Smooth muscle cell (in vitro differentiated cells): Measurements from ENCODE around the gene EOMES. TPM values are rescaled to one million over a fixed set of nuclear protein-coding genes. Genes with fewer than 3 reads are reported as not detected.

Experiments used
- DNase-seq: peaks from one replicate; lab custom pipeline; 2025; ENCODE audit not compliant: unreplicated experiment; lab: John Stamatoyannopoulos, UW
- H2AFZ ChIP-seq: fragments of 200-600 bp; sonication (generic); 2 replicates; pipeline ENCODE4 v1.6.0; 2016; ENCODE audit warnings: antibody characterized with exemption, low read depth, mild to moderate bottlenecking
- H3F3A ChIP-seq: fragments of 200-600 bp; sonication (generic); 2 replicates; pipeline ENCODE4 v1.6.0; 2017; ENCODE audit warnings: antibody characterized with exemption, low read depth
- H3K27ac ChIP-seq: fragments of 200-600 bp; sonication (generic); 2 replicates; pipeline ENCODE4 v1.5.1; 2016; ENCODE audit warnings: low read depth, mild to moderate bottlenecking
- H3K27me3 ChIP-seq: fragments of 200-600 bp; sonication (generic); 2 replicates; pipeline ENCODE4 v1.6.1; 2016; ENCODE audit warnings: low read depth, mild to moderate bottlenecking
- H3K36me3 ChIP-seq: fragments of 200-600 bp; sonication (generic); 2 replicates; pipeline ENCODE4 v1.5.1; 2016; ENCODE audit warnings: low read depth
- H3K4me1 ChIP-seq: fragments of 200-600 bp; sonication (generic); 2 replicates; pipeline ENCODE4 v1.5.1; 2016; ENCODE audit warnings: low read depth
- H3K4me2 ChIP-seq: fragments of 200-600 bp; sonication (generic); 2 replicates; pipeline ENCODE4 v1.6.0; 2016; ENCODE audit warnings: mild to moderate bottlenecking
- H3K4me3 ChIP-seq: fragments of 200-600 bp; sonication (generic); 2 replicates; pipeline ENCODE4 v1.5.1; 2016; ENCODE audit warnings: mild to moderate bottlenecking
- H3K79me2 ChIP-seq: fragments of 200-600 bp; sonication (generic); 2 replicates; pipeline ENCODE4 v1.6.0; 2016; ENCODE audit warnings: low read depth, mild to moderate bottlenecking
- H3K9ac ChIP-seq: fragments of 200-600 bp; sonication (generic); 2 replicates; pipeline ENCODE4 v1.6.0; 2016; ENCODE audit warnings: low read depth
- H3K9me3 ChIP-seq: fragments of 200-600 bp; sonication (generic); replicated peaks from 2 replicates; pipeline ENCODE4 v1.5.1; 2016; ENCODE audit warnings: low read depth
- H4K20me1 ChIP-seq: fragments of 200-600 bp; sonication (generic); 2 replicates; pipeline ENCODE4 v1.6.0; 2016; ENCODE audit warnings: low read depth
- CTCF ChIP-seq: fragments of 200-600 bp; sonication (generic); IDR thresholded peaks from 2 replicates; pipeline ENCODE4 v1.5.1; 2017; ENCODE audit warnings: borderline replicate concordance, mild to moderate bottlenecking, antibody characterized with exemption; ENCODE audit not compliant: insufficient read depth, poor library complexity, severe bottlenecking
- WGBS: methylation state at CpG from one replicate; pipeline ENCODE4 v1.1.7; 2016; ENCODE audit warnings: low lambda C conversion rate; 5-methylcytosine and 5-hydroxymethylcytosine counted together
- polyA plus RNA-seq: library from polyadenylated mRNA; unstranded; fragments of >200 nt; fragmentation: Nextera tagmentation; extraction: Ambion mirVana; gene quantifications from 2 replicates; pipeline ENCODE4 v1.2.1, GENCODE V29; 2016
- total RNA-seq: library from RNA; depleted of rRNA; stranded (reverse); fragments of >200 nt; gene quantifications from 2 replicates; pipeline ENCODE4 v1.2.3, GENCODE V29; 2014

EOMES gene
- total and polyA plus RNA-seq, 2 experiments from 2014 or later: not detected

GRCh38 chr3:27708250-27708649 lies 13.9 kb downstream of the EOMES start:
- Histone ChIP-seq H2AFZ (no peak overlapping the region), H3K4me1 (peaks cover 10% of the 10 kb centered on the region)
- no peak for TF ChIP-seq CTCF

GRCh38 chr3:27699067-27699466 lies 23.1 kb downstream of the EOMES start:
- WGBS: 88% methylated on average over 3 of the region's 3 CpGs
- no peak overlapping the region for H3K4me2 ChIP-seq
- no peak overlapping the region for H2AFZ ChIP-seq
- H3K79me2 ChIP-seq: no peaks in the 10 kb centered on the region
- no peaks in the 10 kb centered on the region for H3F3A ChIP-seq
- no peaks in the 10 kb centered on the region for H4K20me1 ChIP-seq
- no peaks in the 10 kb centered on the region for H3K27me3 ChIP-seq
- no peak overlapping the region for H3K4me3 ChIP-seq
- DNase-seq: no peak
- H3K9me3 ChIP-seq: no peaks in the 10 kb centered on the region
- no peak overlapping the region for H3K27ac ChIP-seq
- H3K9ac ChIP-seq: no peak overlapping the region
- H3K4me1 ChIP-seq: no peaks in the 10 kb centered on the region
- no peaks in the 10 kb centered on the region for H3K36me3 ChIP-seq
- TF ChIP-seq CTCF: no peak

More at GRCh38 chr3:27708250-27708649, 13.9 kb downstream of the EOMES start:
- Histone ChIP-seq H3K4me2 (no peak overlapping the region), H3K79me2 (no peaks in the 10 kb centered on the region), H3K27ac (no peak overlapping the region), H3K27me3 (peaks cover 34% of the 10 kb centered on the region), H3K9me3 (no peaks in the 10 kb centered on the region), H4K20me1 (no peaks in the 10 kb centered on the region), H3F3A (no peaks in the 10 kb centered on the region), H3K9ac (no peak overlapping the region), H3K4me3 (no peak overlapping the region), H3K36me3 (no peaks in the 10 kb centered on the region)
- DNase-seq: no peak
- 78% methylated on average over 4 of the region's 4 CpGs for WGBS

GRCh38 chr3:27696906-27697305 lies 25.2 kb downstream of the EOMES start:
- Histone ChIP-seq H3F3A (no peaks in the 10 kb centered on the region), H3K4me3 (no peak overlapping the region), H3K36me3 (no peaks in the 10 kb centered on the region), H4K20me1 (no peaks in the 10 kb centered on the region), H3K9me3 (no peaks in the 10 kb centered on the region), H3K27me3 (no peaks in the 10 kb centered on the region), H3K9ac (no peak overlapping the region), H3K27ac (no peak overlapping the region), H3K4me1 (no peaks in the 10 kb centered on the region), H3K79me2 (no peaks in the 10 kb centered on the region), H3K4me2 (no peak overlapping the region), H2AFZ (no peak overlapping the region)
- TF ChIP-seq CTCF: no peak
- WGBS: 45% methylated on average over 1 of the region's 1 CpG
- DNase-seq: no peak

GRCh38 chr3:27695636-27696035 lies 26.5 kb downstream of the EOMES start:
- DNase-seq: no peak
- Histone ChIP-seq H3K4me3 (no peak overlapping the region), H4K20me1 (no peaks in the 10 kb centered on the region), H3K27ac (no peak overlapping the region), H3K9ac (no peak overlapping the region), H3K27me3 (no peaks in the 10 kb centered on the region), H3K79me2 (no peaks in the 10 kb centered on the region), H3K4me2 (no peak overlapping the region), H3K9me3 (no peaks in the 10 kb centered on the region), H3F3A (no peaks in the 10 kb centered on the region), H3K4me1 (no peaks in the 10 kb centered on the region), H2AFZ (no peak overlapping the region), H3K36me3 (no peaks in the 10 kb centered on the region)
- TF ChIP-seq CTCF: no peak
- WGBS: 86% methylated on average over 2 of the region's 2 CpGs
